Prostate gland (tissue), 2 donors: ENCODE data around the gene TRIM67. TPM values are rescaled to one million over a fixed set of nuclear protein-coding genes. Genes with fewer than 3 reads are reported as not detected.

ENCODE experiments used
- total RNA-seq, 2 donors: library from RNA; depleted of rRNA; stranded (reverse); fragments of >200 nt; gene quantifications; one replicate each; pipeline ENCODE4 v1.1.0, GENCODE V29; 2016

TRIM67 gene
- total RNA-seq, 2 donors from 2014 or later, result 0.28 TPM; not detected in 1

Other genes with a start within 250 kb of the TRIM67 start
- gene TTC13, start 183.2 kb upstream of the TRIM67 start, total RNA-seq, result 10 to 100 TPM; 12.1 to 12.2 TPM
- 10 to 100 TPM; 27.6 to 29.6 TPM for gene ARV1, start 183.0 kb upstream of the TRIM67 start, total RNA-seq
- 10 to 100 TPM; 13.7 to 13.9 TPM for gene FAM89A, start 121.8 kb upstream of the TRIM67 start, total RNA-seq
- 10 to 100 TPM; 40.6 to 45.2 TPM for gene GNPAT, start 79.2 kb downstream of the TRIM67 start, total RNA-seq
- 10 to 100 TPM; 11.9 to 14.8 TPM for gene EXOC8, start 175.8 kb downstream of the TRIM67 start, total RNA-seq
- gene SPRTN, start 176.2 kb downstream of the TRIM67 start, total RNA-seq, result 10 to 100 TPM; 10.8 to 23.4 TPM